K562 (cell line): ENCODE results near the gene RWDD3. TPM values are rescaled to one million over a fixed set of nuclear protein-coding genes. Genes with fewer than 3 reads are reported as not detected.

Source experiments
- ATAC-seq: fragments of 200-7000 bp; cut with Tn5 transposase; 3 replicates; pipeline ENCODE4 v1.9.1; 2020; ENCODE audit warnings: moderate library complexity
- BruUV-seq: library from RNA; stranded (reverse); fragments of 400-500 nt; replicated peaks from 2 replicates; lab custom pipeline; 2021; lab: Mats Ljungman, UMichigan
- CTCF ChIA-PET: fragments of 300-600 bp; formaldehyde crosslinking; extraction: SDS; loops from one replicate; lab custom pipeline; 2021; ENCODE audit warnings: low intra/inter-chr PET ratio; lab: Yijun Ruan, JAX
- POLR2A ChIA-PET: fragments of 300-600, 350-650 bp; sonication (Branson Sonifier 250); formaldehyde crosslinking; extraction: SDS; loops from one replicate; lab custom pipeline; 2021; ENCODE audit warnings: antibody characterized with exemption, inconsistent platforms; lab: Yijun Ruan, JAX
- DNase-seq, 4 experiments: peaks; one replicate each; pipeline versions ENCODE4 v3.0.0 to v3.0.0-alpha.2; 2011 to 2018; ENCODE audit warnings: low spot score in 3 of 4, mixed read lengths in 3 of 4; ENCODE audit errors: extremely low read depth in 1 of 4
- FAIRE-seq: peaks from 2 replicates; lab custom pipeline; 2011; peaks lifted over from hg19 to GRCh38; lab: Jason Lieb, UNC
- H2AFZ ChIP-seq: 2 replicates; pipeline ENCODE4 v1.6.0; 2011; ENCODE audit warnings: low read depth, low read length, control low read depth, inconsistent platforms
- H3K27ac ChIP-seq: fragments of 200-600 bp; 3 replicates; pipeline ENCODE4 v1.8.0; 2011; ENCODE audit warnings: low read depth, mild to moderate bottlenecking, control low read depth, inconsistent platforms, low read length, moderate library complexity, mixed read lengths; ENCODE audit errors: extremely low read depth
- H3K27me3 ChIP-seq, 2 experiments: fragments of 300-600 bp in 1 of 2; 2 replicates in 1 of 2; 3 replicates in 1 of 2; pipeline versions ENCODE4 v1.6.0 to v1.8.0; 2011; ENCODE audit warnings: inconsistent platforms in 2 of 2, low read length in 2 of 2, mild to moderate bottlenecking in 1 of 2, mixed read lengths in 1 of 2, moderate library complexity in 1 of 2; ENCODE audit not compliant: control insufficient read depth in 2 of 2, insufficient read depth in 2 of 2
- H3K36me3 ChIP-seq: fragments of 300-600 bp; 3 replicates; pipeline ENCODE4 v1.8.0; 2011; ENCODE audit warnings: mild to moderate bottlenecking, low read length, inconsistent platforms; ENCODE audit not compliant: control insufficient read depth, insufficient read depth
- H3K4me1 ChIP-seq, 2 experiments: fragments of 200-600 bp in 1 of 2; replicated peaks in 1 of 2; 2 replicates in 1 of 2; 3 replicates in 1 of 2; pipeline versions ENCODE4 v1.5.1 to v1.8.0; 2011; ENCODE audit warnings: inconsistent platforms in 2 of 2, low read length in 2 of 2, mild to moderate bottlenecking in 1 of 2, mixed read lengths in 1 of 2, moderate library complexity in 1 of 2; ENCODE audit not compliant: control insufficient read depth in 2 of 2, insufficient read depth in 2 of 2
- H3K4me2 ChIP-seq: 2 replicates; pipeline ENCODE4 v1.6.1; 2011; ENCODE audit warnings: low read length, control low read depth, inconsistent platforms, mixed read lengths; ENCODE audit not compliant: insufficient read depth
- H3K4me3 ChIP-seq: fragments of 200-600 bp; sonication (generic), shearing (Covaris generic); 2 replicates; pipeline ENCODE4 v1.5.1; 2016; ENCODE audit warnings: control low read depth, inconsistent platforms
- H3K79me2 ChIP-seq: fragments of 200-600 bp; 3 replicates; pipeline ENCODE4 v1.8.0; 2011; ENCODE audit warnings: low read length, inconsistent platforms; ENCODE audit not compliant: control insufficient read depth, insufficient read depth
- H3K9ac ChIP-seq, 2 experiments: 2 replicates each; pipeline versions ENCODE4 v1.6.0 to v1.6.1; 2011; ENCODE audit warnings: low read depth in 2 of 2, low read length in 2 of 2, control low read depth in 1 of 2, inconsistent platforms in 1 of 2, mild to moderate bottlenecking in 1 of 2, mixed read lengths in 1 of 2; ENCODE audit not compliant: insufficient read depth in 1 of 2
- H3K9me1 ChIP-seq: one replicate; pipeline ENCODE4 v1.6.0; 2011; ENCODE audit warnings: inconsistent platforms, mild to moderate bottlenecking, low read length, moderate library complexity; ENCODE audit not compliant: control insufficient read depth, insufficient read depth
- H3K9me3 ChIP-seq: replicated peaks from 2 replicates; pipeline ENCODE4 v1.5.1; 2011; ENCODE audit warnings: low read depth, low read length, inconsistent platforms; ENCODE audit not compliant: control insufficient read depth, insufficient read depth
- H4K20me1 ChIP-seq: replicated peaks from 2 replicates; pipeline ENCODE4 v1.6.1; 2011; ENCODE audit warnings: low read length, inconsistent platforms, mixed read lengths; ENCODE audit not compliant: control insufficient read depth, insufficient read depth
- AFF1 ChIP-seq, 2 experiments: fragments of 450-650 bp; IDR thresholded peaks; 2 replicates each; pipeline ENCODE4 v1.6.1; 2018; ENCODE audit warnings: mild to moderate bottlenecking in 2 of 2, low read depth in 1 of 2; ENCODE audit not compliant: partially characterized antibody in 2 of 2
- FOXJ2 ChIP-seq: fragments of 200-800 bp; sonication (Bioruptor generic); IDR thresholded peaks from 2 replicates; pipeline ENCODE4 v1.6.1; 2016; ENCODE audit warnings: missing genetic modification characterization, missing compliant biosample characterization
- HEY1 ChIP-seq: fragments of 250-450 bp; sonication (Bioruptor Pico); IDR thresholded peaks from 2 replicates; pipeline ENCODE4 v1.5.0; 2020; ENCODE audit warnings: mild to moderate bottlenecking, moderate library complexity, borderline replicate concordance
- HMBOX1 ChIP-seq: sonication (generic); IDR thresholded peaks from 2 replicates; pipeline ENCODE4 v1.6.1; 2016
- MED1 ChIP-seq: sonication (generic); formaldehyde crosslinking; IDR thresholded peaks from 2 replicates; pipeline ENCODE4 v1.8.1; 2023; ENCODE audit warnings: missing genetic modification reagents, borderline replicate concordance
- PATZ1 ChIP-seq: fragments of 250-450 bp; sonication (Bioruptor Pico); IDR thresholded peaks from 2 replicates; pipeline ENCODE4 v1.5.0; 2020; ENCODE audit warnings: mild to moderate bottlenecking, borderline replicate concordance
- TRIM24 ChIP-seq, 2 experiments: fragments of 450-650 bp; IDR thresholded peaks; 2 replicates each; pipeline ENCODE4 v1.6.1; 2016
- ZKSCAN1 ChIP-seq: fragments of 150-350 bp; IDR thresholded peaks from 2 replicates; pipeline ENCODE4 v1.6.1; 2016; ENCODE audit warnings: low read depth, low read length
- WGBS: fragments of 100-300 bp; shearing (Covaris generic); methylation state at CpG from one replicate; pipeline ENCODE4 v1.1.6; 2016; ENCODE audit warnings: low coverage, mixed read lengths; ENCODE audit not compliant: insufficient coverage; ENCODE audit errors: missing lambda C conversion rate; 5-methylcytosine and 5-hydroxymethylcytosine counted together
- in situ Hi-C: fragments of 300-500 bp; cut with MboI; formaldehyde crosslinking; loops from 4 replicates; pipeline ENCODE4 v1.15.0; 2018; ENCODE audit warnings: inconsistent platforms, mixed read lengths
- intact Hi-C: fragments of 100-400 bp; cut with micrococcal nuclease; formaldehyde crosslinking; loops from 2 replicates; pipeline ENCODE4 v1.14.2; 2022
- polyA plus RNA-seq, 8 experiments: library from polyadenylated mRNA; depleted of rRNA in 4 of 8; stranded (reverse) in 5 of 8; unstranded in 3 of 8; fragments of >200 nt; fragmentation: Nextera tagmentation in 2 of 8; fragmentation: Illumina TruSeq in 1 of 8; extraction: Ambion mirVana in 2 of 8; extraction: Trizol in 1 of 8; gene quantifications; 2 replicates each; pipeline versions ENCODE4 v1.2.1 to v1.2.3, GENCODE V29; 2011 to 2014; ENCODE audit warnings: inconsistent platforms in 1 of 8, missing spikeins in 1 of 8
- total RNA-seq, 7 experiments: library from RNA; depleted of rRNA in 6 of 7; stranded (reverse); fragments of >200 nt in 6 of 7; fragmentation: Illumina TruSeq in 2 of 7; extraction: Trizol in 2 of 7; gene quantifications; 2 replicates each; pipeline versions ENCODE4 v1.2.1 to v1.2.3, GENCODE V29; 2011 to 2021; ENCODE audit warnings: low replicate concordance in 1 of 7

RWDD3 gene
- total and polyA plus RNA-seq, 9 of the 15 experiments (the other 6 are each of a cell fraction or from before 2014, with no cell fraction given): 21.6 to 65.0 (median 34.9) TPM

- H4K20me1 ChIP-seq: no peaks in the 10 kb centered on the region
- no TSS peak for BruUV-seq
- H2AFZ ChIP-seq: no peak overlapping the region
- no peak for FAIRE-seq
- DNase-seq: no peak
- peak; percentile 23; the same call in 1 of the 2 replicates for TF ChIP-seq FOXJ2 (tag)
- no peak for TF ChIP-seq PATZ1
- H3K27ac ChIP-seq: no peak overlapping the region
- CTCF ChIA-PET: no interaction called here
- POLR2A ChIA-PET: interaction anchor here (0.9 to 1.2 kb wide), 2 partner anchors 14 to 30 kb away, joined by 4 read pairs; no protein-coding TSS in a partner anchor
- H3K4me1 ChIP-seq: peaks cover 0 to under 1% of the 10 kb centered on the region in 2 experiments; a peak in 3 of 5 replicates
- H3K4me3 ChIP-seq: no peak overlapping the region
- in situ Hi-C loops: no loop called here
- ATAC-seq: no peak
- no peak overlapping the region for H3K9ac ChIP-seq
- no peaks in the 10 kb centered on the region; the same call in 1 of the 2 replicates for H3K9me3 ChIP-seq
- no peaks in the 10 kb centered on the region for H3K79me2 ChIP-seq
- intact Hi-C loops: no loop called here
- no peaks in the 10 kb centered on the region for H3K27me3 ChIP-seq
- no peaks in the 10 kb centered on the region for H3K36me3 ChIP-seq
- no peak overlapping the region for H3K4me2 ChIP-seq
- H3K9me1 ChIP-seq: no peaks in the 10 kb centered on the region
These were observed 24.7 kb upstream of the RWDD3 start for GRCh38 chr1:95209291-95209690.

GRCh38 chr1:95216292-95216990 lies 17.6 kb upstream of the RWDD3 start:
- in situ Hi-C loops: no loop called here
- H3K4me2 ChIP-seq: no peak overlapping the region
- ChIA-PET CTCF (no interaction called here), POLR2A (no interaction called here)
- H4K20me1 ChIP-seq: no peaks in the 10 kb centered on the region
- no peak overlapping the region for H3K9ac ChIP-seq
- H3K9me1 ChIP-seq: no peaks in the 10 kb centered on the region
- no peak overlapping the region for H3K4me3 ChIP-seq
- no peaks in the 10 kb centered on the region for H3K27me3 ChIP-seq
- no peak overlapping the region for H3K27ac ChIP-seq
- no TSS peak for BruUV-seq
- 68% methylated on average over 11 of the region's 14 CpGs for WGBS
- no peaks in the 10 kb centered on the region for H3K79me2 ChIP-seq
- no peaks in the 10 kb centered on the region for H3K36me3 ChIP-seq
- intact Hi-C loops: no loop called here
- FAIRE-seq (no peak), ATAC-seq (no peak), DNase-seq (no peak)
- no peaks in the 10 kb centered on the region; a peak in 2 of 5 replicates for H3K4me1 ChIP-seq
- H3K9me3 ChIP-seq: no peaks in the 10 kb centered on the region
- no peak overlapping the region for H2AFZ ChIP-seq
- TF ChIP-seq HEY1 (no peak), MED1 (no peak), ZKSCAN1 (no peak), HMBOX1 (no peak), TRIM24 (IDR thresholded peaks at IDR 0.05) (no peak), AFF1 (IDR thresholded peaks at IDR 0.05; ENCODE audit: low read depth in 1 of 2, partially characterized antibody in 2 of 2) (no peak)
